ENCODE data around the gene PRAME.

DNA sequence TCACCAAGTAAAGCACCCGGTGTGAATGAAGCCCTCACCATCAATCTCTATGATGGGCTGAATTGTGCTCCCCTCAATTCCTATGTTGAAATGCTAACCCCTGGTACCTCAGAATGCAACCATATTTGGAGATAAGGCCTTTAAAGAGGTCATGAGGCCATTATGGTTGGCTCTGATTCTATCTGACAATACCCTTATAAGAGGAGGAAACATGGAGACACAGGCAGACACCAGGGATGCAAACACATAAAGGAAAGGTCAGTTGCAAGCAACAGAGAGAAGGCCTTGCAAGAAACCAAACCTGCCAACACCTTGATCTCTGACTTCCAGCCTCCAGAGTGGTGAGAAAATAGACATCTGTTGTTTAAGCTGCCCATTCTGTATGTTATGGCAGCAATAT is 25.6 kb downstream of the PRAME start:
- TF ChIP-seq, protein P1, sequence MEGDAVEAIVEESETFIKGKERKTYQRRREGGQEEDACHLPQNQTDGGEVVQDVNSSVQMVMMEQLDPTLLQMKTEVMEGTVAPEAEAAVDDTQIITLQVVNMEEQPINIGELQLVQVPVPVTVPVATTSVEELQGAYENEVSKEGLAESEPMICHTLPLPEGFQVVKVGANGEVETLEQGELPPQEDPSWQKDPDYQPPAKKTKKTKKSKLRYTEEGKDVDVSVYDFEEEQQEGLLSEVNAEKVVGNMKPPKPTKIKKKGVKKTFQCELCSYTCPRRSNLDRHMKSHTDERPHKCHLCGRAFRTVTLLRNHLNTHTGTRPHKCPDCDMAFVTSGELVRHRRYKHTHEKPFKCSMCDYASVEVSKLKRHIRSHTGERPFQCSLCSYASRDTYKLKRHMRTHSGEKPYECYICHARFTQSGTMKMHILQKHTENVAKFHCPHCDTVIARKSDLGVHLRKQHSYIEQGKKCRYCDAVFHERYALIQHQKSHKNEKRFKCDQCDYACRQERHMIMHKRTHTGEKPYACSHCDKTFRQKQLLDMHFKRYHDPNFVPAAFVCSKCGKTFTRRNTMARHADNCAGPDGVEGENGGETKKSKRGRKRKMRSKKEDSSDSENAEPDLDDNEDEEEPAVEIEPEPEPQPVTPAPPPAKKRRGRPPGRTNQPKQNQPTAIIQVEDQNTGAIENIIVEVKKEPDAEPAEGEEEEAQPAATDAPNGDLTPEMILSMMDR (IDR thresholded peaks at IDR 0.05; ENCODE audit: insufficient read depth, low read length, poor library complexity, severe bottlenecking): no peak
- TF ChIP-seq EZH2phosphoT487 (conservative IDR thresholded peaks at IDR 0.05; ENCODE audit: low read length): no peak
